C4-2B (cell line): ENCODE measurements around the gene SPG7.

ENCODE experiments used
- CTCF ChIP-seq: fragments of 450-650 bp; conservative IDR thresholded peaks from 2 replicates; pipeline ENCODE4 v1.5.1; 2017; ENCODE audit warnings: mild to moderate bottlenecking
- ZFX ChIP-seq: fragments of 450-650 bp; IDR thresholded peaks from 2 replicates; pipeline ENCODE4 v1.6.1; 2017

GRCh38 chr16:89570342-89570923 lies 62.2 kb downstream of the SPG7 start:
- TF ChIP-seq CTCF (no peak), ZFX (no peak)
